Choroid plexus epithelial cell (primary cell): ENCODE results near the gene APPBP2.
"Not testable (repeated sequence)": the region's sequence is repeated elsewhere in the genome, so short reads cannot be mapped to it uniquely, and the experiment has no call there.

Experiments used
- DNase-seq: peaks from one replicate; pipeline ENCODE4 v3.0.0-alpha.2; 2010; ENCODE audit warnings: low read depth
- H3K4me3 ChIP-seq: 2 replicates; pipeline ENCODE4 v1.5.1; 2011; ENCODE audit warnings: low read depth, mild to moderate bottlenecking, control low read depth, low read length, moderate library complexity
- TF ChIP-seq, protein P1 (sequence below): conservative IDR thresholded peaks from 2 replicates; pipeline ENCODE4 v1.5.1; 2011; ENCODE audit warnings: low read depth, mild to moderate bottlenecking, control low read depth, inconsistent platforms, low read length, moderate library complexity

APPBP2 gene

GRCh38 chr17:60439501-60439900, 86.5 kb downstream of the APPBP2 start:
- peak; percentile 75 for DNase-seq
- TF ChIP-seq, protein P1, sequence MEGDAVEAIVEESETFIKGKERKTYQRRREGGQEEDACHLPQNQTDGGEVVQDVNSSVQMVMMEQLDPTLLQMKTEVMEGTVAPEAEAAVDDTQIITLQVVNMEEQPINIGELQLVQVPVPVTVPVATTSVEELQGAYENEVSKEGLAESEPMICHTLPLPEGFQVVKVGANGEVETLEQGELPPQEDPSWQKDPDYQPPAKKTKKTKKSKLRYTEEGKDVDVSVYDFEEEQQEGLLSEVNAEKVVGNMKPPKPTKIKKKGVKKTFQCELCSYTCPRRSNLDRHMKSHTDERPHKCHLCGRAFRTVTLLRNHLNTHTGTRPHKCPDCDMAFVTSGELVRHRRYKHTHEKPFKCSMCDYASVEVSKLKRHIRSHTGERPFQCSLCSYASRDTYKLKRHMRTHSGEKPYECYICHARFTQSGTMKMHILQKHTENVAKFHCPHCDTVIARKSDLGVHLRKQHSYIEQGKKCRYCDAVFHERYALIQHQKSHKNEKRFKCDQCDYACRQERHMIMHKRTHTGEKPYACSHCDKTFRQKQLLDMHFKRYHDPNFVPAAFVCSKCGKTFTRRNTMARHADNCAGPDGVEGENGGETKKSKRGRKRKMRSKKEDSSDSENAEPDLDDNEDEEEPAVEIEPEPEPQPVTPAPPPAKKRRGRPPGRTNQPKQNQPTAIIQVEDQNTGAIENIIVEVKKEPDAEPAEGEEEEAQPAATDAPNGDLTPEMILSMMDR, result no peak
- no peak overlapping the region for H3K4me3 ChIP-seq

DNA sequence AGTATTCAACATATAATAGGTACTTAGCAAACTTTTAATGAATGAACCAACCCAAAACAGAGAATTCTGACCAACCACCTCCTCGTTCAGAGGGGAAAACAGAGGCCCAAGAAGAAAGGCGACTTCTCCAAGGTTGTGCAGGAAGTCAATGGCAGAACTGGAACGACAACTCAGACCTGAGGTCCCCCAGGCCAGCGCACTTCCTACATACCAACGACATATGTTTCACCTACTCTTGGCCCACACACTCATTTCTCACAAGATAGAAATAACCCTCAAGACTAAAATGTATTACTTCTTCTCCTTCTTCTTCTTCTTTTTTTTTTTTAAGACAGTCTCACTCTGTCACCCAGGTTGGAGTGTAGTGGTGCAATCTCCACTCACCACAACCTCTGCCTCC, 89.4 kb downstream of the APPBP2 start:
- DNase-seq, result no peak
- no peak overlapping the region for H3K4me3 ChIP-seq
- TF ChIP-seq, protein P1, result no peak

DNA sequence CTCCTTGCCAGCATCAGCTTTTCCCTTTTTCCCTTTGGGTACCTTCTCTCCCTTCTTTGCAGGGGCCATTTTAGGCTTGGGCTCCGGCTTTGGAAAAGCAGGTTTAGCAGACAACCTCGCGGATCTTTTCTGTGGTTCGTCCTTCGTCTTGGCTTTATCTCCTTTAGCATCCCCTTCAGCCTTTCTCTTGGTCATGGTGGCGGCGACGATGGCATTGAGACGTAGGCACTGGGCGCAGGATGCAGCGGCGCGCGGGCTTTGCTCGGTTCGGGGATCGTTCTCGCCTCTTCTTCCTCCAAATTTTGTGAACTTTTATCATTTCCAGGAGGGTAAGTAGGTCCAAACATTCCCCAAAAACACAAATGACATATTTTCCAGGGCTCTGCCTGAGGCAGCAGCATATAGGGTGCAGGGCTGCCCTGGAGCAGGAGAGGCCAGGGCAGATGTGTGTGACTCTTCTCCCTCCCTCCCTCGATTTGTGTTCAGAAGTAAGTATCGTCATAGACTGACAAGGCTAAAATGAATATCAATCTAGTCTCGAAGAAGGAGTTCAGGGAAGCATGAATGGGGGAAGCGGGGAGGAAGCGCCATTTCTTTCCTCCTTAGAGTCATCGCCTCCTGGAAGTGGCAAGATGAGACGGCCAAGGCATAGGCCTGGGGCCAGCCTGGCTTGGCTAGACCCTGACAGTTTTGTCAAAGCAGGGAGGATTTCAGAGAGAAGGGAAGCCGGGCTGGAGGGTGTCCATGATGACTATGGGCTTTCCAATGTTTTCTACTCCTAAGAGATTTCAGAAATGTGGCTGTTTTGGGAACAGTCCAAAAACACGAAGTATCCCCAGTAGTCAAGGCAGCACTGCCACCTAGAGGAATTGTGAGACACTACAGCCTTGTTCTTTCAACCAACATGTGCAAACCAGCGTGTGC, 90.5 kb downstream of the APPBP2 start:
- peak; percentile 93 for DNase-seq
- no peak overlapping the region for H3K4me3 ChIP-seq
- TF ChIP-seq, protein P1, result peak; percentile 93

DNA sequence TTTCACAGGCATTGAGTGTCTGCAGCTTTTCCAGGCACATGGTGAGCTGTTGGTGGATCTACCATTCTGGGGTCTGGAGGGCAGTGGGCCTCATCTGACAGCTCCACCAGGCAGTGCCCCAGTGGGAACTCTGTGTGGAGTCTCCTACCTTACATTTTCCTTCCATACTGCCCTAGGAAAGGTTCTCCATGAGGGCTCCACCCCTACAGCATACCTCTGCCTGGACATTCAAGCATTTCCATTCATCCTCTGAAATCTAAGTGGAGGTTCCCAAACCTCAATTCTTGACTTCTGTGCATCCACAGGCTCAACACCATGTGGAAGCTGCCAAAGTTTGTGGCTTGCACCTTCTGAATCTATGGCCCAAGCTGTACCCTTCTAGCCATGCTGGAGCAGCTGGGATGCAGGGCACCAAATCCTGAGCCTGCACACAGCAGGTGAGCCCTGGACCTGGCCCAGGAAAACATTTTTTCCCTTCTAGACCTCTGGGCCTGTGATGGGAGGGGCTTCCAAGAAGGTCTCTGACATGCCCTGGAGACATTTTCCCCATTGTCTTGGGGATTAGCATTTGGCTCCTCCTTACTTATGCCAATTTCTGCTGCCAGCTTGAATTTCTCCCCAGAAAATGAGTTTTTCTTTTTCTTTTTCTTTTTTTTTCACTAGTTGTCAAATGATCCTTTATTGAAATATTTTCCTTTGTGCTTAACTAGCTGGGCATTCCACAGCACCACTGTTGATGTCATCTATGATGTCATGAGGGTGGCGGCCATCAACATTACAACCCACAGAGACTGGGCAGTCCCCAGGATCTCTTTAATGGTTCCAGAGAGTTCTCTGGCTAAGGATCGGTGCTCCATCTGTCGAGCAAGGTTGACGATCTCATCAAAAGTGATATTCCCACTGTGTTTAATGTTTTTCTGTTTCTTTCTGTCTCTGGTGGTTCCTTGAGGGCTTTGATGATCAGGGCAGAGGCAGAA, 92.7 kb downstream of the APPBP2 start:
- H3K4me3 ChIP-seq, DNase-seq: not testable (repeated sequence)

GRCh38 chr17:60430561-60430960, 95.5 kb downstream of the APPBP2 start:
- DNase-seq, H3K4me3 ChIP-seq: not testable (repeated sequence)

GRCh38 chr17:60428491-60428890, 97.6 kb downstream of the APPBP2 start:
- DNase-seq, H3K4me3 ChIP-seq: not testable (repeated sequence)

- no peak for DNase-seq
- H3K4me3 ChIP-seq, result no peak overlapping the region
- TF ChIP-seq, protein P1, result no peak
Measured at GRCh38 chr17:60426596-60426995, 99.4 kb downstream of the APPBP2 start.

DNA sequence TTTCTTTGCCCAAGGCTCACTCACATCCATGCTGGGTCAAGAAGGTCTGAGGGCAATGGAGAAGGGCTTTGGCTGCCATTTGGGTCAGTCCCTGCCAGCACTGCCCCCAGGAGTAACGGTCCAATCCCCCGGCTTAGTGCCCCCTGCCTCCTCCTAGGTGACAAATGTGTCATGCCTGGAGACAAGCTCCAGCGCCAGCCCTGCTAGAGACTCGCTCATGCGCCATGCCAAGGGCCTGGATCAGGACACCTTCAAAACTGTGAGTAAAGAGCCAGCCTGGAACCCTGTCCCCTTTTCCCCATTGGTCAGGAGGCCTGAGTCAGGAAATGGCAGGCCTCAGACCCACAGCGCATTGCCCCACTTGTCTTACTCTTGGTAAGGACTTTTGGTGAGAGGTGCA, 100.4 kb downstream of the APPBP2 start:
- no peak for DNase-seq
- H3K4me3 ChIP-seq, result no peak overlapping the region
- TF ChIP-seq, protein P1, result no peak
